ENCODE results near the gene PTH1R. TPM values are rescaled to one million over a fixed set of nuclear protein-coding genes. Genes with fewer than 3 reads are reported as not detected.

The PTH1R gene
- total RNA-seq, 1 experiment from 2014 or later: 2.6 TPM

DNA sequence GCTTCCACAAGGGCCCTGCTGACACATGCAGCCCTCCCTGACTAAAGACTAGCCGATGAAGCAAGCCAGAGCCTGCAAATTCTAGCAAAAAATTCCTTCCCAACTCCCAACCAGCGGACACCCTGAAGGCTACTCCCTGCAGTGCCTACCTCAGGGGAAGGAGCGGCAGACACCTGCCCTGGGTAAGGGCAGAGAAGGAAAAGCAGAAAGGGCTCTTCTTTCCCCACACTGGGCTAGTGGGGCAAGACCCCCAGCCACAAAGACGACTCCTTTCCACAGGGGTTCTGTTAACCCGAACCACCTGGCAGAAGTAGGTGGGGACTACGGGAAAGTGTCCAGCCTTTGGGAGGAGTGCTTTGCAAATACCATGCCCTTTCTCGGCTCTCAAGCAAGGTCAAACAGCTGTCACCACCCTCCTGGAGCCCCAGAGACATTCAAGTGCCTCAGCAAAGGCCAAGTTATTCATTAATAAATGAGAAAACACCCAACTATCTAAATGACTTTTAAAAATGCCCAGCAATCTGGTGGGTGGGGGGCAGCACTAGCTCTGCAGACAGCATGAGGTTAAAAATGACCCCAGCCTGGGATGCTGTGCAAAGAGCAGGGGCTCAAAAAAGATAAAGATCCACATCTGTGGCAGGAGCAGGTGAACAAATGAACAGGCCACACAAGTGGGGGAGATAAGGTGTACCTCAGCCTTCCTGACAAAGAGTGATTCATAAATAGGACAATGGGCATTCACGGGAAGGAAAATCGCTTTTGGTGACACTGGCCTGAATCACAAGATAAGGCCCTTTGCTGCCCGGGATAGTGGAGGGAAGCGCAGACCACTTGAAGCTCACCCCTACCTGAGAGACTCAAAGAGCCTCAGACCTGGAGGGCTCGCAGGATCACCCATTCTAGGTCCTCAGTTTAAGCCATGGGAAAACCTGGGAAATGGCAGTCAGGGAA lies 66.0 kb downstream of the PTH1R start:
- DNase-seq (ENCODE audit: low read depth): peak; percentile 76

DNA sequence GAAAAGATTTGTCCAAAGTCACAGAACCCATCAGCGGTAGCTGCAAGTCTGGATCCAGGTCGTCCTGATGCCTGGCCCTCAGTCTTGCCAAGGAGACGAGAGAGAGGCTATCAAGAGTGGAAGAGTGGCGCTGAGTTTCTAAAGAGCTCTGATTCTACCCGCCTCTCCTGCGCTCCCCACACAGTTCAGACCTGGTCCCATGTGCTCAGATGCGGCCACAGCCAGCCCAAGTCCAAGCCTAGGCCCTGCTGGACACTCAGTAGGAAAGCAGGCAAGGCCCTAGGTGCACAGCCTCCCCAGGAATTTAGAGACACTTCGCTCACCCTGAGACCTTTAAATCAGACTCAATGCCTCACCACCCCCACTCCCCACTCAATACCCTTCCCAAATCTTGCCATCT lies 66.7 kb downstream of the PTH1R start:
- DNase-seq (ENCODE audit: low read depth): no peak

DNA sequence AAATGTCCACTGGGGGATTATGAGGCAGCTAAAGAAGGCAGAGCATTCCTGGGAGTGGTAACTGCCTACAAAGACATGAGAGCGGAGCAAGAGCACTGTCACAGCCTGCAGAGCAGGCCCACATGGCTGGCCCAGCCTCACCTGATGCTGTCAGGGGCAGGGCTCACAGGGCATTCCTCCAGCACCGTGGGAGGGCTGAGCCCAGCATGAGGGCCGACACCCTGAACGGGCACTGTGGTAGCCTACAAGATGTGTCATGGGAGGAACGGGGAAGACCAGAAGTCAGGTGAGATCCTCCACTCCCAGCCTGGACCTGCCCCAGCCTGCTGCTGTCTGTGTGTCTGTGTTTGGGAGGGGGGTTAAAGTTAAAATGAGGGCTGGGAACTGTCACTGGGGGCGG lies 68.9 kb downstream of the PTH1R start:
- no peak for DNase-seq (ENCODE audit: low read depth)

DNA sequence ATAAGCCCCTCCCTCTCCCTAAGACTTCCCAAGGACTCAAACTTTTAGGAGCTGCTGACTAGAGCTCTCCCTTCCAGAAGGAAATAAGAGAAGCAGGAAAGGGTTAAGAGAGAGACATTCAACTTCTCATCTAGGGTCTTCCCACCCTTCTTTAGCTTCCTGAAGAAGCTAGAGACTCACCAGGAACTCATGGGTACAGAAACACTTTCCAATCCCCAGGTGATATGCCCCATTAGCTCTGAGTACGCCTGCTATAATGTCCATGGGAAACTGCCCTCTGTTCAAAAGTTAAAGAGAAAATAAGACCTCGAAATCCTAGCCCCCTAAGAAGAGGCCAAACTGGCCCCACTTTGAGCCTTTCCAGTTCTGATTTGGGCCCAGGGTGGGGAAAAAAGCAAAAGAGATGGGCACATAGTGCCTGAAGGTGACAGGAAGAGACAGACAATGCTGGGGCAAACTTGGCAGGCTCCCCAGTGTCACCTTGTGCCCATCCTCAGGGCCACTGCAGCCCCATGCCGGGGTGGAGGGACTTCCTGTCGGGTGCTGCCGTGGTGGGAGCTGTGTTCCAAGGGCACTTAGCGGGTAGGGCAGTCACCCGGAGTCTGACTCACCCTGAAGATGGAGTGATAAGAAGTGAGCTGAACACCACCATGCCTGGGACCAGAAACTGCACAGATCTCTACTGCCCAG lies 69.5 kb downstream of the PTH1R start:
- DNase-seq (ENCODE audit: low read depth): peak; percentile 81

DNA sequence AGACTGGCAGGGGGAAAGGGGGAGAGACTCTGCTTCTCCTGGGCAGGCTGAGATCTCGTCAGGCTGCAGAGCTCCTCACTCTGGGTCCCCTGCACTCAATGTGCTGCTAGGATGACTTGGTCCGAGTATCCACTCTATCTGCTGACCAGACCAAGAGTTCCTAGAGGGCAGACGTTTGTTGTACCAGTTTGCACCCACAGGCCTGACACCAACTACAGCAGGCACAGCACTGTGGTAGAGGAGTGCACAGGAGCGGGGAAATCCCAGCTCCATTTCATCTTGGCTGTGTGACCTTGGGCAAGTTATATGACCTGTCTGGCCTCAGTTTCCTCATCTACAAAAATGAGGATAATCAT lies 70.0 kb downstream of the PTH1R start:
- DNase-seq (ENCODE audit: low read depth): no peak

DNA sequence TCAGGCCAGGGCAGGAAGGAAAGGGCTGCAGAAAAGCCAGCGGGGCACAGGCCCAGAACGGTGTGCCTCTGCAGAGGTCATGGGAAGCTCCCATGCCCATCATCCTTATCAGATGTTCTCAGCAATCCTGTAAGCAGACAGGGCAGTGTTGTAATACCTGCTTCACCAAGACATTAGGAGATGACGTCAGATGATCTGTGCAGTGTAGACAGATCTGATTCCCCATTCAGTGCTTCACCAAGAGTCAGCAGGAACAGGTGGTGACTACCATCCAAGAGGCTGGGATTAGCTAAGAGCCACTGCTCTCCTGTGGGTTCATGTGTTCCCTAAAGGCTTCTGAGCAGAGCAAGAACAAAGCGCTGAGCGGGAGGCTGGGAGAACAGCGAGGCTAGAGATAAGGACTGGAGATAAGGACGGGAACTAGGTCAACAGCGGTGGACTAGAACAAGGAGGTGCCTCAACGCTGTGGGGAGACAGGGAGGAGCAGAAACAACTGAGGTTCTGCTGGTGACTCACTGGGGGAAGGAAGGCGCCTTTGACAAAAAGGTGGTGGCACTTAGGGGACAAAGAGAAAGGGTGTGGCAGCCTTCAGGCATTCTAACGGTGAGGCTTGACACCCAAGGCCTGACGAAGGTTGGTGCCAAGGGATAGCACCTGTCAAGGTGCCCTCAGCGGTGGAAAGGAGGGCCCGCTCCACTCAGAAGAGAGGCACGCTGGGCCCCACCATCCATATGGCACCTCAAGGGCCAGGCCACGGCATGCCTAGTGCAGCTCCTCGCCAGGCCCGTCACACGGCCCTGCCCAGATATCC lies 70.7 kb downstream of the PTH1R start:
- peak; percentile 34 for DNase-seq (ENCODE audit: low read depth)

DNA sequence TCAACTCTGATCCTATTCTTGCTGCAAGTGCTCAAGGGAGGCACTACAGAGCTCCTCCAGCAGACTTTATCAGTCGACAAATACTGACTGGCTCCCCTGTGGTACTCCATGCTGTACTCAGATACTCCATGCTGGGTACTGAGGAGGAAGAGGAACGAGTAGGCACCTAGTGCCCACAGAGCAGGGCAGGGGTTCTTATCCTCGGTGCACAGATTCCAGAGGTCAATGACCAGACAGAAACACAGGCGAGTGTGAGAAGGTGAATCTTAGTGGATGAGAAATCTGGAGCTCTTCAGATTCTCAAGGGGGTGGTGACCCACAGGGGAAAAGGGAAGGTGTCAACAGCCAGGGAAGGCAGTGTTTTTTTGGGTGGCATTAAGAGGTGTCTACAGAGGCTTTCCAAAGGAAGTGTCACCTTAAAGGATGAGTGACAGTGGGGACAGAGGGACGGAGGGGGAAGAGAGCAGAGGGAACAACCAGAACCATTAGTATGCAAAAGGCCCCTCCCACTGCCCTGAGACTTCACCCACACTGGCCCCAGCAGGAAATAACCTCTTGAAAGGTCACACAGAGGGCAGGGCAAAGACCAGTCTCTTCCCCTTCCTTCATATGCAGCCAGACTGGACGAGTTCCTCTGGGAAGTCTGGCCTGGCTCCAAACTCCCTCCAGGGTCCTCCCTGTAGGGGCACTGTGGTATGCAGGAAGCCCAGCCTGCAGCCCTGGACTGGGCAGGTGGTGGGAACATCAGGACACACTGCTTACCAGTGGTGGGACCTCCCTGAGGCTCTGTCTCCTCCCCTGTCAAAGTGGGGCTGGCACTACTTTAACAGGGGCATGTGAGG lies 71.5 kb downstream of the PTH1R start:
- DNase-seq (ENCODE audit: low read depth): peak; percentile 28

DNA sequence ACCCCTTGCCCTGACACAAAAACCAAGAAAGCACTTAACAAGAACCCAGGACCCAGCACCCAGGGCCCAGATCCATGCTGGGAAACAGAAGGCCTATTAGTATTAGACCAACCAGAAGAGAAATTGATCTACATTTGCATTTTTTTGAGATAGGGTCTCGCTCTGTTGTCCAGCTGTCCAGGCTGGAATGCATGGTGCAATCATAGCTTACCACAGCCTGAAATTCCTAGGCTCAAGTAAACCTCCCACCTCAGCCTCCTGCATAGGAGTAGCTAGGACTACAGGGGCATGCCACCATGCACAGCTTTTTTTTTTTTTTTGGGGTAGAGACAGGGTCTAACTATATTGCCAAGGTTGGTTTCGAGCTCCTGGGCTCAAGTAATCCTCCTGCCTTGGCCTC lies 72.7 kb downstream of the PTH1R start:
- DNase-seq (ENCODE audit: low read depth): no peak

DNA sequence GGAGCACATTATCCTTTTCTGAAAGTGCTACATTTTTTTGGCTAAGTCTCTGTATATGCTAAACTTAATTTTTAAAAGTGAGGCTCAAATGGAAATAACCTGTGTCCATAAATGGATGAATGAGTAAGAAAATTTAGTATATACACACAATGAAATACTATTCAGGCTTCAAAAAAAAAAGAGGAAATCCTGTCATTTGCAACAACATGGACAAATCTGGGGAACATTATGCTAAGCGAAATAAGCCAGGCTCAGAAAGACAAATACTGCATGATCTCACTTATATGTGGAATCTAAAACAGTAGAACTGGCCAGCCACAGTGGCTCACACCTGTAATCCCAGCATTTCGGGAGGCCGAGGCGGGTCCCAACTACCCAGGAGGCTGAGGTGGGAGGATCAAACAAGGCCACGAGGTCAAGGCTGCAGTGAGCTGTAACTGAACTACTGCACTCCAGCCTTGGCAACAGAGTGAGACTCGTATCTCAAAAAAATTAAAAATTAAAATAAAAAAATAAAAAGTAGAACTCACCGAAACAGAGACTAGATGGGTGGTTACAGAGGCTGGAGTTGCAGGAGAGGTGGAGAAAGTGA lies 73.2 kb downstream of the PTH1R start:
- no peak for DNase-seq (ENCODE audit: low read depth)

DNA sequence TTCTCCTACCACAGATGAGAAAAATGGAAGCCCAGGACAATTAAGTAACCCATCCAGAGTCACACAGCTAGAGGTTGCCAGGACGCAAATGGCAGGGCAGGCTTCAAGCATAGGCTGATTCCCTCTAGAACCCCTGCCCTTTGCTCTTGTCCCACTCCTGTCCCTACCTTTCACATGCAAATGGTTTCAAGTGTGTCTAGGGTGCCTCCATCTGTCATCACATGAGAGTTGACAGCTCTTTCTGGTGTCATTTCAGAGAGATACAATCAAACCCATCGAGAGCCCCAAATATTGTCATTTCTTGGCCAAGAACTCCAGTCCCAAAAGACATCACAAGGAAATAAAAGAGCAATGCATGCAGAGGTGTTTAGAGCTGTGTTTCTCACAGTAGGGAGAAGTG lies 75.3 kb downstream of the PTH1R start:
- DNase-seq (ENCODE audit: low read depth): no peak

Small RNAs within 50 kb of the gene (small RNA-seq; reads per million reads assigned to genes)
- gene AC109583.2: not detected

Other genes with a start within 250 kb of the PTH1R start
- 3.9 and 4.2 TPM in 2 replicates for gene ALS2CL, start 184.0 kb upstream of the PTH1R start, total RNA-seq (2014; rRNA removed; shearing (Covaris generic))
- not detected in 2 replicates for gene TMIE, start 176.3 kb upstream of the PTH1R start, total RNA-seq (2014; rRNA removed; shearing (Covaris generic))
- not detected in 2 replicates for gene PRSS50, start 159.9 kb upstream of the PTH1R start, total RNA-seq (2014; rRNA removed; shearing (Covaris generic))
- not detected in 2 replicates for gene MYL3, start 14.3 kb upstream of the PTH1R start, total RNA-seq (2014; rRNA removed; shearing (Covaris generic))
- 38.9 and 40.6 TPM in 2 replicates for gene CCDC12, start 99.0 kb downstream of the PTH1R start, total RNA-seq (2014; rRNA removed; shearing (Covaris generic))
- 42.1 and 42.7 TPM in 2 replicates for gene NBEAL2, start 101.9 kb downstream of the PTH1R start, total RNA-seq (2014; rRNA removed; shearing (Covaris generic))